GM18511 (cell line): Measurements from ENCODE around the gene PTH2R.
"Not testable (repeated sequence)": the region's sequence is repeated elsewhere in the genome, so short reads cannot be mapped to it uniquely, and the experiment has no call there.

Experiments used
- ATAC-seq: cut with Tn5 transposase; IDR thresholded peaks from one replicate; pipeline ENCODE4 v1.9.1; 2021; ENCODE audit warnings: mild to moderate bottlenecking, moderate library complexity; ENCODE audit not compliant: unreplicated experiment

PTH2R gene

DNA sequence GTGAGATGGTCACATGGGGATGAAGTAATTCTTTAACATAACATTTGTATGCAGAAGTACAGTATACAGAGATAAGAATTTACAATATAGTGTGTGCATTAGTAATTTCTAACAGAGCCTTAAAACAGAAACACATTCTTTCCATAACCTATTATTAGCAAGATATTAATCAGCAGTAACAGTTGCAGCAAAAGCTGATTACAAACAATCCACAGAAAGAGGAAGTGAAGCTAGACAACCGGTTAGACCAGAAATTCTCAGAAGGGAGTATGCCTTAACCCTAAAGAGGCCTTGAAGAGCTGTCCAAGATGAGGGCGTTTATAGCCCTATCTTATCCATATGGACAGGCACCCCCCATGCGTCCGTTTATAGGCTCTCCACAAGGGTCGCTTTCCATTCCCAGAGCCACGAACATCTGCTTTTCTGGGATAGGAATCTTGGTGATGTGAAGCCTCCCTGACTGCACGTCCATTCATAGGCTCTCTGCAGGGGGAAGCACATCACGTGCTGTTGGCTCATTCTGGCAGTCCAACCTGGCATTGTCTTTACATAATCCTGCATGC, 75.9 kb downstream of the PTH2R start:
- ATAC-seq = not testable (repeated sequence)

DNA sequence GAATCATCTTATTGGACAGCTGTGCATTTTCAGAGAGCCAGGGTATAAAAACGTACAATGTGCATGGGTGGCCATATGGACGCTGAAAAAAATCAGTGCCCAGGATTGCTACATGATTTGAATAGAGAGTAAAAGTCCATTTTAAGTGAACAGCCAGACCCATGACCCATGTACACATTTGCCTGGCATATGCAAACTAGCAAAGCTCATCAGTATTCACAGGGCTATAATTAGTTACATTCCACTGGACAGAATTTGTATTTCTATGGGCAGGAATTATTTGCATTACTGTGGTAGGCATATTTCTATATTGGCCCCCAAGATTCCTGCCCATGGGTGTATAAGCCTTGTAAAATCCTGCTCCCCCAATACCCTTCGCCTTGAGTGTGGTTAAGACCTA, 78.8 kb downstream of the PTH2R start:
- no peak for ATAC-seq

DNA sequence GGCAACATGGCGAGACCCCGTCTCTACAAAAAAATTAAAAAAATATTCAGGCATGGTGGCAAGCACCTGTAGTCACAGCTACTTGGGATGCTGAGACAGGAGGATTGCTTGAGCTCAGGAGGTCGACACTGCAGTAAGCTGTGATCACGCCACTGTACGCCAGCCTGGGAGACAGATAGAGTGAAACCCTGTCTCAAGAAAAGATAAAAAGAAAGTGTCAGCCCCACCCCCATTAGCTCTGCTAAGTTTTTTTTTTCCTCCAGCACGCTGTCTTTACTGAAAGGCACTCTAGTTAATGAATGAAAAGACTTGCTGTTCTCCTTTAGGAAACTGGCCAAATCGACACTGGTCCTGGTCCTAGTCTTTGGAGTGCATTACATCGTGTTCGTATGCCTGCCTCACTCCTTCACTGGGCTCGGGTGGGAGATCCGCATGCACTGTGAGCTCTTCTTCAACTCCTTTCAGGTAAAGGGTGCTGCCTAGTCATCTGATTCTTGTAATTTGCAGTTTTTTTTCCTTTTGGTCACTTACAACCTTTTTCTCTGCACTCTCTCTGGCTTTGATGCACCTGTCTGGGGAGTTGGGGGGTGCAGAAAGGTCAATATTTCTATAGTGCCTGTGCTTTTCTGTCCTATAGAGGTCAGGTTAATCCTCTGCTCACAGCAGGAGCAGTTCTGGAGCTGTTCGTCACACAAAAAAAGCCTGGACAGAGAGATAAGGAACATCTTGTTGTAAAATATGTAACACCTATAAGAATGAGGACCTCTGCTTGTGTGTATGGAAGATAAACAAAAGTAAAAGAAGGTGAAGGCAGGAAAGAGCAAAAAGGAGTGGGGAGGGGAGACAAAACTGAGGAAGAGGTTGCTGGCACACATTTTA, 82.3 kb downstream of the PTH2R start:
- ATAC-seq = no peak

DNA sequence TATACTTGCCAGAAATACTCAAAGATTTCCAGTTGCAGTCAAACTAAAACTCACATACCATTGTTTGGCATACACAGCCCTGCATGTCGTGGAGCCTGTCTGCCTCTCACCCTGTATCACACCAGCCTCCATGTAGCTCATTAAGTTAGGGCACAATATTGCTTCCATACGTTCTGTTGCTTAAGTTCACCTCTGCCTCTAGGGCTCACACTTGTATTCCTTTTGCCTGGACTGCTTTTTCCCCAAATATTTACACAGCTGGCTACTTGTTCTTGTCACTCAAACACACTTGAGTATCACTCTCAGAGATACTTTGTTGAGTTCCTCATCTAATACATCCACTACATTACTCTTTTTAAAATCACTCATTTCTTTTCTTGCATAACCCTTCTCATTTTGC, 83.1 kb downstream of the PTH2R start:
- no peak for ATAC-seq

DNA sequence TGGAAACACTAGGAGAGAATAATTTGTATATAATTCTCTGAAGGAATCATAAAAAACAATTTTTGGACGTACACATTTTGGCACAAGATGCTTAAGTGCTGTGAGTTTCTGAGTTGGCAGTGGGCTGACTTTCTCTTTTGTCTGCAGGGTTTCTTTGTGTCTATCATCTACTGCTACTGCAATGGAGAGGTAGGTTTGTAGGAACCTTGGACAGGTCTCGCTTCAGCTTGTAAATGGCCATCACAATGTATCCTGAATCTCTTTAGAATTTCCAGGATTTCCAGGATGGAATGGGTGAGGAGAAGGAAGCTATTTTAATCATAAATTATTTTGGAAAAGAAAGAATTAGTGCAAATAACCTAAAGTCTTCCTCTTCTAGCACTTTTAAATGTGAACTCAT, 83.9 kb downstream of the PTH2R start:
- no peak for ATAC-seq

DNA sequence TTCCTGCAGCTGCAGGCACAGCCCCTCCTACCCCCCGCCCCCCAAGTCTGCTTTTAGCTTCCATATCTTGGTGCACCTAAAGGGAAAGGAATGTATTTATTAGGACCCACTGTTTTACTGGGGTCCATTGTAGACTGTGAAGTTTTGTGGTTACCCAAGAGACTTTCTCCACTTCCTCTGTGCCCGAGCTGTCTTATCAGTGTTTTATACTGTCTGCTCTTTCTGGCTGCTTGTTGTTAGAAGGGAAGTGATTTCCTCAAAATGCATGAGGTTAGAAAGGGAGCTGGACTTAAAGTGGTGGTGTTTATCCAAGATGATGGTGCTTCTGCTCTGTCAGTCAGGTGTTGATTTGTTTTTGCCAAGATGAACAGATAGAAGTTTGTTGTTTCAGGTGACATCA, 85.0 kb downstream of the PTH2R start:
- no peak for ATAC-seq

DNA sequence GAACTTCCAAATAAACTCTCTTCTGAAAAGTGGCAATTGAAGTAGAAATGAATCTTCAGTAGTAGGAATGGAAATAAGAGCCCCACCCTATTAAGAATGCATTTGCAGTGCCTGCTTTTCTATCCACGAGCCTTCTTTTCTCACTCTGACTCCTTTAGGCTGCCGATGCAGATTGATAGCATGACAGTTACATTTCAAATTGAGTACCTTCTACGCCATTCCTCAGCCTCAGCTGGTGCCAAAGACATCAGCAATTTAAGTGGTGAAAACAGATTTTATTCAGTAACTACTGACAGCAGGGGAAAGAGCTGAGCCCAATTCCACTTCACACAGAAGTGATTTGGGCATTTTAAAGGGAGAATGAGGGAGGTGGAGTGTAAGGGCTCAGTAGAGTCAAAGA, 85.5 kb downstream of the PTH2R start:
- ATAC-seq = no peak

DNA sequence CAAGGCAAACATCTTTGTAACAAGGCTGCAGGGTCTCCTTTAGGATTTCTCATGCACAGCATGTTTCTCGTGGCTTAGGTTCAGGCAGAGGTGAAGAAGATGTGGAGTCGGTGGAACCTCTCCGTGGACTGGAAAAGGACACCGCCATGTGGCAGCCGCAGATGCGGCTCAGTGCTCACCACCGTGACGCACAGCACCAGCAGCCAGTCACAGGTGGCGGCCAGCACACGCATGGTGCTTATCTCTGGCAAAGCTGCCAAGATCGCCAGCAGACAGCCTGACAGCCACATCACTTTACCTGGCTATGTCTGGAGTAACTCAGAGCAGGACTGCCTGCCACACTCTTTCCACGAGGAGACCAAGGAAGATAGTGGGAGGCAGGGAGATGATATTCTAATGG, 86.6 kb downstream of the PTH2R start:
- ATAC-seq = no peak

DNA sequence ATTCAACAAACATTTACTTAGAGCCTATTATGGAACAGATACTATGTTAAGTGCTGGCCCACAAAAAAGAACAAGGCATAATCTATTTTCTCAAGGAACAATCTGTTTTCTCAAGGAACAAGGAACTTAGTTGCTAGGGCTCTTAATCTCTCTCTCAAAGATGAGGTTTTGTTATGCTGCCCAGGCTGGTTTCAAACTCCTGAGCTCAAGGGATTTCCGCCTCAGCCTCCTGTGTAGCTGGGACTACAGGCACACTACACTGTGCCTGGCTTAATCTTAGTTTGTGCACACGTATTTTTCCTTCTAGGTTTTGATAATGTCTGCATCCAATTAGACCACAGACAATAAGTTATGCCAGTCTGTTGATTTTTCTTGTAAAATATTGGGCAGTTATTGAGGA, 89.5 kb downstream of the PTH2R start:
- ATAC-seq = no peak

DNA sequence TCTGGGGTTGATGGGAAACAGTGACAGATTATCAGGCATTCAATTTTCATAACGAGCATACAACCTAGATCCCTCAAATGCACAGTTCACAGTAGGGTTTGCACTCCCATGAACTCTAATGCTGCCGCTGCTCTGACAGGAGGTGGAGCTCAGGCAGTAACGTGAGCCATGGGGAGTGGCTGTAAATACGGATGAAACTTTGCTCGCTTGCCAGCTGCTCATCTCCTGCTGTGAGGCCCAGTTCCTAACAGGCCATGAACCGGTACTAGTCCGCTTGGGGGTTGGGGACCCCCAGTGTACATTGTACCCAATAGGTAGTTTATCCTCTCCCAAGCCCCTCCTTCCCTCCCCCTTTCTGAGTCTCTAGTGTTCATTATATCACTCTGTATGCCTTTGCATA, 94.6 kb downstream of the PTH2R start:
- no peak for ATAC-seq

DNA sequence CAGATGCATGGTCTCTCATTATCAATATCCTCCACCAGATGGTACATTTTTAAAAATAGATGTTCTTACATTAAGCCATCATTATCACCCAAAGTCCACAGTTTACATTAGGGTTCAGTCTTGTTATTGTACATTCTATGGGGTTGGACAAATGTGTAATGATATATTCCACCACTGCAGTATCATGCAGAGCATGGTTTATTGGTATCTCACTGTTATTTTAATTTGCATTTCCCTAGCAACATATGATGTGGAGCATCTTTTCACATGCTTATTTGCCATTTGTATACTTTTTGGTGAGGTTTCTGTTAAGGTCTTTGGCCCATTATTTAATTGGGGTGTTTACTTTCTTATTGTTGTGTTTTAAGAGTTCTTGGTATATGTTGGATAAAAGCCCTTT, 95.7 kb downstream of the PTH2R start:
- no peak for ATAC-seq

DNA sequence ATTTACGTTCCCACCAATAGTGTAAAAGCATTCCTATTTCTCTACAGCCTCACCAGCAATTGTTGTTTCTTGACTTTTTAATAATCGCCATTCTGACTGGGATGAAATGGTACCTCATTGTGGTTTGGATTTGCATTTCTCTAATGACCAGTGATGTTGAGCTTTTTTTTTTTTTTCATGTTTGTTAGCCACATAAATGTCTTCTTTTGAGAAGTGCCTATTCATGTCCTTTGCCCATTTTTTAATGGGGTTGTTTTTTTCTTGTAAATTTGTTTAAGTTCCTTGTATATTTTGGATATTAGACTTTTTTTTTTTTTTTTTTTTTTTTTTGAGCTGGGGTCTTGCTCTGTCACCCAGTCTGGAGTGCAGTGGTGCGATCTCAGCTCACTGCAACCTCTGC, 98.8 kb downstream of the PTH2R start:
- ATAC-seq = not testable (repeated sequence)

DNA sequence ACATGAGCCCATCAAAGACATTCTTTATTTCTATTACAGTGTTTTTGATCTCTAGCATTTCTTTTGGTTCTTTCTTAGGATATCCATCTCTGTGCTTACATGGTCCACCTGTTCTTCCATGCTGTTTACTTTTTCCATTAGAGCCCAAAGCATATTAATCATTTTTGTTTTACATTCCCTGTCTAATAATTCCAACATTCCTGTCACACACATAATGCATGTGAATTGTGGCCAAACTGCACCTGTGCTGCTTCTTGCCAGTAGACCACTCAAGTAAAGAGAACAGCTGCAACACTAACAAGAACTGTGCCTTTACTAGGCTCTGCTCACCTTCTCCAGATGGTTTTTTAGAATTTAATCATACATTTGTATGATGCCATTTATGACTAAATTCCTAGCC, 103.0 kb downstream of the PTH2R start:
- no peak for ATAC-seq

DNA sequence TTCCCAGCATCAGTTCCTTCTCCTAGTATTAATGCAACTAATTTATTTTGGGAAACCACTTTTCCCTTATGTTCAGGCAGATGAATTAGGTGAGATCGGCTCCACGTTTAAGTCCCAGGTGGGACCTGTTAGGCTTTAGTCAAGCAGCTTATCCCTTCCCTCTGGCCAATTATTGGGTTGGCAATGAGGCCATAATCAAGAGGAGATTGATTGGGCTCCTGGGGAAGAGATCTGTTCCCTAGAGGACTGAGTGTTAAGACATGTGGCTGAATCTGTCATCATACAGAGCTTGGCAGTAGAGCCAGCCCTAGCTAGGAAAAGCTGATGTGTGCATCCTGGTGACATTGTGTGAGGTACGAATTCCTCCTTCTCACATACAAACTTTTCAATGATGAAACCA, 104.4 kb downstream of the PTH2R start:
- no peak for ATAC-seq

DNA sequence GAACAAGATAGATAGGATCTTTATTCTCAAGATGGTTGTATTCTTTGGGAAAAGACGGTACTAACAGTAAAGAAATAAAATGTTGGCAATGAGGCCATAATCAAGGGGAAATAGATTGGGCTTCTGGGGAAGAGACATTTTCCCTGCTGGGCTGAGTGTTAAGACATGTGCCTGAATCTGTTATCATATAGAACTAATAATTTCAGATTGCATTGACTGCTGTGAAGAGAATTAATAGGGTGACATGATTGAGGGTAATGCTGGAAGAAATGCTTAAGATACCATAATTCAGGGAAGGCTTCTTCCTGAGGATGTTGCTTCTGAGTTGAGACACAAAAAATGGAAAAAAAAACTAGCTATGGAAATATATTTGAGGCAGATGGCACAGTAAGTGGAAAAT, 105.0 kb downstream of the PTH2R start:
- no peak for ATAC-seq

DNA sequence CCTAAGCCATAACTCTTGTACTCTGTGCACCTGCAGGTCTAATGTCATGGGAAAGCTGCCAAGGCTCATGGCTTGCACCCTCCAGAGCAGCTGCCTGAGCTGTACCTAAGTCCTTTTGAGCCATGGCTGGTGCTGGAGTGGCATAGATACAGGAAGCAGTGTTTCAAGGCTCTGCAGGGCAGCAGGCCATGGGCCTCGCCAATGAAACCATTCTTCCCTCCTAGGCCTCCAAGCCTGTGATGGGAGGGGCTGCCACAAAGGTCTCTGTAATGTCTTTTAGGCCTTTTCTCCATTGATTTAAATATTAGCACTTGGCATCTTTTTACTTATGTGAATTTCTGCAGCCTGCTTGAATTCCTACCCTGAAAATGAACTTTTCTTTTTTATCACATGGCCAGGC, 108.5 kb downstream of the PTH2R start:
- ATAC-seq = no peak

DNA sequence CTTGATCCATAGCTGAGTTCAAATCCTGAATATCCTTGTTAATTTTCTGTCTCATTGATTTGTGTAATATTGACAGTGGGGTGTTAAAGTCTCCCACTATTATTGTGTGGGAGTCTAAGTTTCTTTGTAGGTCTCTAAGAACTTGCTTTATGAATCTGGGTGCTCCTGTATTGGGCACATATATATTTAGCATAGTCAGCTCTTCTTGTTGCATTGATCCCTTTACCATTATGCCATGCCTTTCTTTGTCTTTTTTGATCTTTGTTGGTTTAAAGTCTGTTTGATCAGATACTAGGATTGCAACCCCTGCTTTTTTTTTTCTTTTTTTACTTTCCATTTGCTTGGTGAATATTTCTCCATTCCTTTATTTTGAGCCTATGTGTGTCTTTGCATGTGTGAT, 116.5 kb downstream of the PTH2R start:
- not testable (repeated sequence) for ATAC-seq

DNA sequence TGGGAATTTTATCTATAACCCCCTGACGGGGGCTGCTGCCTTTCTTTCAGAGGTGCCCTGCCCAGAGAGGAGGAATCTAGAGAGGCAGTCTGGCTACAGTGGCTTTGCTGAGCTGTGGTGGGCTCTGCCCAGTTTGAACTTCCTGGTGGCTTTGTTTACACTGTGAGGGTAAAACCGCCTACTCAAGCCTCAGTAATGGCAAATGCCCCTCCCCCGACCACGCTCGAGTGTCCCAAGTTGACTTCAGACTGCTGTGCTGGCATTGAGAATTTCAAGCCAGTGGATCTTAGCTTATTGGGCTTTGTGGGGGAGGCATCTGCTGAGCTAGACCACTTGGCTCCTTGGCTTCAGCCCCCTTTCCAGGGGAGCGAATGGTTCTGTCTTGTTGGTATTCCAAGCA, 118.6 kb downstream of the PTH2R start:
- not testable (repeated sequence) for ATAC-seq

DNA sequence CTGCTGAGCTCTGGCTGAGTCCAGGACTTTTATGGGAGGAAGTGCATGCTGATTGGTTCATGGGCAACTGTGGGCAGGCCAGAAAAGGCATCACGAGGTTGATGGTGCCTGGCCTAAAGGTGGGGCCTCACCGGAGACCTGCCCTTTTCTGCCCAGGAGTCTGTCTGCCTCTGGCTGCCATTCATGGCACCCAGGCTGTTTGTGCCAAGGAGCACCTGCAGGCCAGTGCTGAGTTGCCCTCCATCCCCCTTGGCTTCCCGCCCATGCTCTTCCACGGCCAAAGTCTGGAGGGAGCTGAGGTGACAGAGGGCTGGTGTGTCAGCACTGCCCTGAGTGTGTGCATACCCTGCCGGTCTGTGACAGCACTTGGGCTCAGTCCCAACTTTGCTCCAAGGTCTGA, 123.2 kb downstream of the PTH2R start:
- ATAC-seq = no peak

DNA sequence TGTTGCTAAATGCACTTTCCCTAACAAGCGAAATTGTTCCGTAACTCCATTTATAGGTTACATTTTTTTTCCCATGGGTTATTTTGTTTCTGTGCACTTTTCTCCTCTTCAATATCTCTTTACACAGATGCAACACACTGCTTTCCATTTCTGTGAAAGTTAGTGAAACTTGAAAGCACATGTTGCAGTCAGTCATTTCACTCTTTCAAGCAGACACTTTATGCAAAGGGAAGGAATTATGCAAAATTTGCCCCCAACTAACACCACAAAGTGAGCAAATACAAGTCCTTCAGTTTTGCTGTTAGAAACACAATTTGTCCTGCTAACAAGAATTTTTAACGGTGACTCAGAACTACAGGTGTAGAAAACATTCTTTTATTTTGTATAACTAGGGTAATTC, 124.8 kb downstream of the PTH2R start:
- no peak for ATAC-seq

DNA sequence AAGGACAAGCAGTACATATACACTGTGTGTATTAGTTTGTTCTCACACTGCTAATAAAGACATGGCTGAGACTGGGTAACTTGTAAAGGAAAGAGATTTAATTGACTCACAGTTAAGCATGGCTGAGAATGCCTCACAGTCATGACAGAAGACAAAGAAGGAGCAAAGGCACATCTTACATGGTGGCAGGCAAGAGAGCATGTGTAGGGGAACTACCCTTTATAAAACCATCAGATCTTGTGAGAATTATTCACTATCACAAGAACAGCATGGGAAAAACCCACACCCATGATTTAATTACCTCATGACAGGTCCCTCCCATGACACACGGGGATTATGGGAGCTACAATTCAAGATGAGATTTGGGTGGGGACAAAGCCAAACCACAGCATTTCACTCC, 129.0 kb downstream of the PTH2R start:
- ATAC-seq = not testable (repeated sequence)

DNA sequence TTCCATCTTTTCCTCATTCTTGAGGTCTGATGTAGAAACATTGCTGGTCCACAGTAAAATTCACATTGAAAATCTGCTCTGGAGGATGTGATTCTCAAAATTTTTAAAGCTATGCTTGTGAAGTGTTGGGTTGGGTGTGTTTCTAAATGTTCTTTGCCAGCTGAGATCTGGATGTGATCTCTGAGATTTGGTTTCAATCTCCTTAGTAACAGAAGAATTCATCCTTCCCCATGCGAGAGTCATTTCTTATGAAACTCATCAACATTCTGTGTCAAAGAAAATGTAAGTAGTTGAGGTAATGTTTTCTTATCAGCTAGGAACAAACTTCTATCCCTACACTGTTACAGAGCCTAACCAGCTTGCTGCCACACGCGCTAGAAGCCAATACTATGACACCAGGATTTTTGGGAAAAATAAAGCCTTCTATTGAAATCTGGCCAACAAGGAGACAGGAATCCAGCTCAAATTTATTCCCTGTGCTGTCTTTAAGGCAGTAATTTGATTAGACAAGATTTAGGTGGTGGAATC, 134.9 kb downstream of the PTH2R start:
- no peak for ATAC-seq
